ENCODE data around the gene GATD1. TPM values are rescaled to one million over a fixed set of nuclear protein-coding genes. Genes with fewer than 3 reads are reported as not detected.

The GATD1 gene
- total RNA-seq, 1 donor from 2014 or later: 21.2 TPM

GRCh38 chr11:797296-798092, 20.2 kb upstream of the GATD1 start:
- FAIRE-seq: no peak
- DNase-seq (ENCODE audit: low spot score in 2 of 2): peak; percentile 83 to 84

GRCh38 chr11:796565-797295, 19.4 kb upstream of the GATD1 start:
- FAIRE-seq (no peak), DNase-seq (ENCODE audit: low spot score in 2 of 2) (no peak)

GRCh38 chr11:795634-796564, 18.6 kb upstream of the GATD1 start:
- FAIRE-seq (no peak), DNase-seq (ENCODE audit: low spot score in 2 of 2) (peak; percentile 80 to 84)

GRCh38 chr11:794766-795633, 17.7 kb upstream of the GATD1 start:
- DNase-seq (ENCODE audit: low spot score in 2 of 2): no peak

GRCh38 chr11:794013-794765, 16.9 kb upstream of the GATD1 start:
- FAIRE-seq: no peak
- no peak for DNase-seq (ENCODE audit: low spot score in 2 of 2)

More at GRCh38 chr11:794766-795633, 17.7 kb upstream of the GATD1 start:
- FAIRE-seq: no peak

- DNase-seq (ENCODE audit: low spot score in 2 of 2) (no peak), FAIRE-seq (no peak)
Observed at GRCh38 chr11:793556-793955, 16.3 kb upstream of the GATD1 start.

- no peak for FAIRE-seq
Observed at GRCh38 chr11:792873-793272, 15.6 kb upstream of the GATD1 start.

GRCh38 chr11:792535-792821, 15.2 kb upstream of the GATD1 start:
- DNase-seq (ENCODE audit: low spot score in 2 of 2) (no peak), FAIRE-seq (no peak)

More at GRCh38 chr11:792873-793272, 15.6 kb upstream of the GATD1 start:
- no peak for DNase-seq (ENCODE audit: low spot score in 2 of 2)

- FAIRE-seq (no peak), DNase-seq (ENCODE audit: low spot score in 2 of 2) (no peak)
Observed at GRCh38 chr11:791658-792534, 14.6 kb upstream of the GATD1 start.

GRCh38 chr11:790721-791564, 13.7 kb upstream of the GATD1 start:
- FAIRE-seq: no peak
- DNase-seq (ENCODE audit: low spot score in 2 of 2): no peak

GRCh38 chr11:789943-790342, 12.7 kb upstream of the GATD1 start, which contains the start of gene CEND1:
Gene CEND1, minus strand, starts transcription at chr11:790090. Its CDS starts 1,514 bp downstream, at chr11:788576.
- DNase-seq (ENCODE audit: low spot score in 2 of 2) (peak; percentile 86 to 90), FAIRE-seq (no peak)

- no peak for DNase-seq (ENCODE audit: low spot score in 2 of 2)
- FAIRE-seq: no peak
Observed at GRCh38 chr11:788953-789940, 12.0 kb upstream of the GATD1 start.

GRCh38 chr11:788009-788640, 10.8 kb upstream of the GATD1 start:
- no peak for DNase-seq (ENCODE audit: low spot score in 2 of 2)
- FAIRE-seq: no peak

- no peak for FAIRE-seq
- no peak for DNase-seq (ENCODE audit: low spot score in 2 of 2)
Observed at GRCh38 chr11:787084-787675, 9.9 kb upstream of the GATD1 start.
